ENCODE data around the gene PTCRA.

- TF ChIP-seq CTCF (IDR thresholded peaks at IDR 0.05; ENCODE audit: low read length) (no peak), EZH2 (IDR thresholded peaks at IDR 0.05; ENCODE audit: borderline replicate concordance, low read length) (no peak)
Observed at GRCh38 chr6:42958125-42958524, 42.3 kb downstream of the PTCRA start.

All from OCI-LY1 (cell line).